A549 (cell line): Measurements from ENCODE around the gene HLA-E.

Experiments
- BHLHE40 ChIP-seq: IDR thresholded peaks from 2 replicates; pipeline ENCODE4 v1.6.1; 2012; ENCODE audit warnings: low read depth, low read length, inconsistent platforms
- CBX8 ChIP-seq: fragments of 200-600 bp; sonication (generic); IDR thresholded peaks from 2 replicates; pipeline ENCODE4 v1.6.1; 2016
- CTCF ChIP-seq: fragments of >200 bp; sonication (Bioruptor Twin); formaldehyde crosslinking; IDR thresholded peaks from 3 replicates; pipeline ENCODE4 v1.5.1; 2016
- JUN ChIP-seq, 2 experiments: fragments of >200 bp; sonication (Bioruptor Twin); formaldehyde crosslinking; IDR thresholded peaks; 2 replicates in 1 of 2; 3 replicates in 1 of 2; pipeline ENCODE4 v1.6.1; 2016 to 2017
- MAZ ChIP-seq: fragments of 150-350 bp; IDR thresholded peaks from 2 replicates; pipeline ENCODE4 v1.6.1; 2014; ENCODE audit warnings: antibody characterized with exemption, low read depth, low read length, borderline replicate concordance
- POLR2A ChIP-seq: IDR thresholded peaks from 2 replicates; pipeline ENCODE4 v1.6.1; 2012; ENCODE audit warnings: mild to moderate bottlenecking, low read length
- RAD21 ChIP-seq, 2 experiments: fragments of >200 bp in 1 of 2; sonication (Bioruptor Twin) in 1 of 2; formaldehyde crosslinking in 1 of 2; IDR thresholded peaks in 1 of 2; conservative IDR thresholded peaks in 1 of 2; 2 replicates in 1 of 2; 3 replicates in 1 of 2; pipeline ENCODE4 v1.6.1; 2012 to 2018; ENCODE audit warnings: inconsistent platforms in 1 of 2
- RFX5 ChIP-seq: fragments of 450-650 bp; IDR thresholded peaks from 2 replicates; pipeline ENCODE4 v1.7.1; 2014; ENCODE audit warnings: antibody characterized with exemption, mild to moderate bottlenecking, moderate library complexity

- TF ChIP-seq POLR2A, result no peak
- no peak for TF ChIP-seq JUN (IDR thresholded peaks at IDR 0.05)
- TF ChIP-seq CTCF, result no peak
- no peak for TF ChIP-seq BHLHE40
- no peak for TF ChIP-seq RAD21 (conservative IDR thresholded peaks at IDR 0.05 in 1 of 2, IDR thresholded peaks at IDR 0.05 in 1 of 2)
- no peak for TF ChIP-seq MAZ
- TF ChIP-seq RFX5, result no peak
- TF ChIP-seq CBX8, result no peak
Measured at GRCh38 chr6:30491991-30492952, 3.0 kb downstream of the HLA-E start.
